Measurements from ENCODE around the gene CALB2. TPM values are rescaled to one million over a fixed set of nuclear protein-coding genes. Genes with fewer than 3 reads are reported as not detected.

Gene CALB2
- total and polyA plus RNA-seq, 2 of the 8 experiments (the other 6 are each of a cell fraction or from before 2014, with no cell fraction given): 1.9 to 2.6 TPM

- TF ChIP-seq EGR1 (IDR thresholded peaks at IDR 0.05; ENCODE audit: borderline replicate concordance, low read depth, low read length) (no peak), FOSL1 (IDR thresholded peaks at IDR 0.05; ENCODE audit: insufficient read depth, low read depth, low read length) (no peak)
Measured at GRCh38 chr16:71430744-71431143, 72.2 kb downstream of the CALB2 start (continued).

Data from H1 (cell line).